ENCODE results near the gene RER1.
"Not testable (repeated sequence)": the region's sequence is repeated elsewhere in the genome, so short reads cannot be mapped to it uniquely, and the experiment has no call there.

Gene RER1

DNA sequence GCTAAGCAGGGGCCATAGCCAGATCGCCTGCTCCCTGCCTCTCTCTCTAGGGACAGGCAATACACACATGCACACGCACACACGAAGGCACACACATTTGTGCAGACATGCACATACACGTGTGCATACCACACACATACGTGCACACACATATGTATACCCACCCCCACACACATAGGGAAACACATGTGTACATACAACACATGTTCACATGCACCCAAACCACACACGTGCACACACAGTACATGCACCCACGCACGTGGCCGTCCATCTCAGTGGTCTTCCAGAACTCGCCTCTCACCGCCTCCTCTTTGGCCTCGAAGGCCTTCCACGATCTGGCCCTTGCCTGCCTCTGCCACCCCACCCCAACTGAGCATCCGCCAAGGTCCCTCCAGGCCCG, 46.0 kb downstream of the RER1 start:
- no peak for DNase-seq (ENCODE audit: low read depth)
- H3K4me3 ChIP-seq (ENCODE audit: low read length), result no peak overlapping the region
- TF ChIP-seq CTCF (conservative IDR thresholded peaks at IDR 0.05; ENCODE audit: low read depth, low read length), result no peak

DNA sequence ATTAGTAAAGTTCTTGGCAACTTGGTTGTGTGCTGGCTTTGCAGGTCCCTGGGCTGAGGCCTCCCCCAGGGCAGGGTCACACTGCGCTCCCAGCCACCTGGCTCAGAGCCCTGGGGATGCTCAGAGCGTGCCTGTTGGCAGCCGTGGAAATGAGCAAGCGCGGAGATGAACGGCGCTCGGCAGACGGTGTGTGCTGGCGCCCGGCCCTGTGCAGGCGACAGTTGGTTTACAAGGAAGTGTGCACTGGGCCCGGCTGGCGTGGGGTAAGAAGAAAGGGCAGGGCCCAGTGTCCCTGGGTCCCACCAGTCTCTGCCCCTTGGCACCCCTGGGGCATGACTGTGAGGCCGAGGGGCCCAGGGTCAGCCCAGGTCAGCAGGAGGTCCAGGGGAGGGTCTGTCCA, 46.4 kb downstream of the RER1 start:
- DNase-seq (ENCODE audit: low read depth), result no peak
- no peak overlapping the region for H3K4me3 ChIP-seq (ENCODE audit: low read length)
- no peak for TF ChIP-seq CTCF (conservative IDR thresholded peaks at IDR 0.05; ENCODE audit: low read depth, low read length)

- H3K4me3 ChIP-seq (ENCODE audit: low read length), result no peak overlapping the region
- TF ChIP-seq CTCF (conservative IDR thresholded peaks at IDR 0.05; ENCODE audit: low read depth, low read length), result no peak
- no peak for DNase-seq (ENCODE audit: low read depth)
Observed at GRCh38 chr1:2438641-2439040, 47.0 kb downstream of the RER1 start.

GRCh38 chr1:2439369-2439768, 47.7 kb downstream of the RER1 start:
- DNase-seq (ENCODE audit: low read depth), result no peak
- TF ChIP-seq CTCF (conservative IDR thresholded peaks at IDR 0.05; ENCODE audit: low read depth, low read length), result no peak
- H3K4me3 ChIP-seq (ENCODE audit: low read length), result no peak overlapping the region

DNA sequence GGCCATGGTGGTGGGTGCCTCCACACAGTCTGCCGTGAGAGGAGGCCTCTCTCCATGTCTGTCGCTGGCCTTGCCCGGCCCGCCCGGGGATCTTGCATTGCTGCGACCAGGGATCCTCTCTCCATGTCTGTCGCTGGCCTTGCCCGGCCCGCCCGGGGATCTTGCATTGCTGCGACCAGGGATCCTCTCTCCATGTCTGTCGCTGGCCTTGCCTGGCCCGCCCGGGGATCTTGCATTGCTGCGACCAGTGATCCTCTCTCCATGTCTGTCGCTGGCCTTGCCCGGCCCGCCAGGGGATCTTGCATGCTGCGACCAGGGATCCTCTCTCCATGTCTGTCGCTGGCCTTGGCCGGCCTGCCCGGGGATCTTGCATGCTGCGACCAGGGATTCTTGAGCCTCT, 48.7 kb downstream of the RER1 start:
- not testable (repeated sequence) for DNase-seq (ENCODE audit: low read depth); H3K4me3 ChIP-seq (ENCODE audit: low read length)

DNA sequence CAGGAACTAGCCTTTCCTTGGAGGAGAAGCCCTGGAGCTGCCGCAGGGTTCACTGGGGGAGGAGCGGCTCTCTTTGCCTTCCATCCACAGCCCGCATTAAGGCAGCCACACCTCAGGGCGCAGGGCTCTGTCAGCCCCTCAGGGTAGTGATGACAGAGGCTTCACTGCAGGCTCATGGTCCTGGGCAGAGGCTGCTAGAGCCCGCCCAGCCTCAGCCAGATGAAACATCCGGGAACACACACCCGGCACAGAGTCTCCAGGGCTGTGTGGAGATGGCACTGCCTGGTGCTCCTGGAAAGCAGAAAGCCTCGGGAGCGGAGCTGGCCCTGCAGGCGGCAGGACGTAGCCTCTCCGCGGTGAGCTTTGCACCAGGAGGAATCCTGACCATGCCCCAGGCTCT, 50.1 kb downstream of the RER1 start:
- DNase-seq (ENCODE audit: low read depth), result peak; percentile 81
- TF ChIP-seq CTCF (conservative IDR thresholded peaks at IDR 0.05; ENCODE audit: low read depth, low read length), result peak; percentile 19
- H3K4me3 ChIP-seq (ENCODE audit: low read length), result no peak overlapping the region

DNA sequence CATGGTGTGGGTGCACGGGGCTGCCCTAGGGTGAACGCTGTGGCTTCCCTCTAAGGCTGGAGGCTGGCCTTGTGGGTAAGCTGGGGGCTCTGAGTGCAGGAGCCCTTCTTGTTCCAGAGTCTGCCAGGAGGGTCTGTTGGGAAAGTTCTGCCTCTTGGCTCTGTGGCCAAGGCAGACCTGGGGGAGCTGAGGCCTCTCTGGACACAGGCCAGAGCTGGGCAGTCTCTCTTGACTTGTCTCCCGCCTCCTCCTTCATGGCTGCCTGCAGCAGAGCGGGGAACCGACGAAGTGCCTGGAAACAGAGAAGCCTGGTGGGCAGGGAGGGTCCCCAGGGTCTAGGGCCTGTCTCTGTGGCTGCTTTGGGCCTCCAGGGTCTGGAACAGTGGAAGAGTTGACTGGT, 51.0 kb downstream of the RER1 start:
- no peak for TF ChIP-seq CTCF (conservative IDR thresholded peaks at IDR 0.05; ENCODE audit: low read depth, low read length)
- no peak overlapping the region for H3K4me3 ChIP-seq (ENCODE audit: low read length)
- DNase-seq (ENCODE audit: low read depth), result no peak
